OCI-LY1 (cell line): ENCODE results near the gene SNX27.

Source experiments
- EZH2 ChIP-seq: fragments of 200-600 bp; sonication (generic), shearing (Covaris generic); IDR thresholded peaks from 2 replicates; pipeline ENCODE4 v1.8.0; 2017; ENCODE audit warnings: borderline replicate concordance, mixed run types, mild to moderate bottlenecking, antibody characterized with exemption, low read length, moderate library complexity, mixed read lengths
- TF ChIP-seq, protein P1 (sequence below): fragments of 200-600 bp; sonication (generic), shearing (Covaris generic); IDR thresholded peaks from 2 replicates; pipeline ENCODE4 v1.5.1; 2017; ENCODE audit warnings: mild to moderate bottlenecking, antibody characterized with exemption, low read length, moderate library complexity, mixed read lengths

GRCh38 chr1:151618003-151618402 is 6.2 kb downstream of the SNX27 start:
- no peak for TF ChIP-seq EZH2
- TF ChIP-seq, protein P1, sequence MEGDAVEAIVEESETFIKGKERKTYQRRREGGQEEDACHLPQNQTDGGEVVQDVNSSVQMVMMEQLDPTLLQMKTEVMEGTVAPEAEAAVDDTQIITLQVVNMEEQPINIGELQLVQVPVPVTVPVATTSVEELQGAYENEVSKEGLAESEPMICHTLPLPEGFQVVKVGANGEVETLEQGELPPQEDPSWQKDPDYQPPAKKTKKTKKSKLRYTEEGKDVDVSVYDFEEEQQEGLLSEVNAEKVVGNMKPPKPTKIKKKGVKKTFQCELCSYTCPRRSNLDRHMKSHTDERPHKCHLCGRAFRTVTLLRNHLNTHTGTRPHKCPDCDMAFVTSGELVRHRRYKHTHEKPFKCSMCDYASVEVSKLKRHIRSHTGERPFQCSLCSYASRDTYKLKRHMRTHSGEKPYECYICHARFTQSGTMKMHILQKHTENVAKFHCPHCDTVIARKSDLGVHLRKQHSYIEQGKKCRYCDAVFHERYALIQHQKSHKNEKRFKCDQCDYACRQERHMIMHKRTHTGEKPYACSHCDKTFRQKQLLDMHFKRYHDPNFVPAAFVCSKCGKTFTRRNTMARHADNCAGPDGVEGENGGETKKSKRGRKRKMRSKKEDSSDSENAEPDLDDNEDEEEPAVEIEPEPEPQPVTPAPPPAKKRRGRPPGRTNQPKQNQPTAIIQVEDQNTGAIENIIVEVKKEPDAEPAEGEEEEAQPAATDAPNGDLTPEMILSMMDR: no peak
